ENCODE data around the gene IL32. TPM values are rescaled to one million over a fixed set of nuclear protein-coding genes. Genes with fewer than 3 reads are reported as not detected.

Gene IL32
- total RNA-seq, 1 experiment from 2014 or later = 4.5 TPM

- BruUV-seq (replicated peaks) = no TSS peak
- POLR2A ChIA-PET (ENCODE audit: low non-redundant PET) = no interaction called here
These were observed 30.0 kb upstream of the IL32 start for GRCh38 chr16:3035289-3035971.

GRCh38 chr16:3035972-3036725 lies 29.3 kb upstream of the IL32 start:
- BruUV-seq (replicated peaks) = no TSS peak
- CTCF ChIA-PET = interaction anchor here (0.6 kb wide), 1 partner anchor 20 kb away, joined by 9 read pairs; no protein-coding TSS in a partner anchor

More at GRCh38 chr16:3035289-3035971, 30.0 kb upstream of the IL32 start:
- H3K36me3 ChIP-seq (ENCODE audit: insufficient read depth, low read length, poor library complexity, severe bottlenecking) = no peaks in the 10 kb centered on the region
- TF ChIP-seq, protein P1, sequence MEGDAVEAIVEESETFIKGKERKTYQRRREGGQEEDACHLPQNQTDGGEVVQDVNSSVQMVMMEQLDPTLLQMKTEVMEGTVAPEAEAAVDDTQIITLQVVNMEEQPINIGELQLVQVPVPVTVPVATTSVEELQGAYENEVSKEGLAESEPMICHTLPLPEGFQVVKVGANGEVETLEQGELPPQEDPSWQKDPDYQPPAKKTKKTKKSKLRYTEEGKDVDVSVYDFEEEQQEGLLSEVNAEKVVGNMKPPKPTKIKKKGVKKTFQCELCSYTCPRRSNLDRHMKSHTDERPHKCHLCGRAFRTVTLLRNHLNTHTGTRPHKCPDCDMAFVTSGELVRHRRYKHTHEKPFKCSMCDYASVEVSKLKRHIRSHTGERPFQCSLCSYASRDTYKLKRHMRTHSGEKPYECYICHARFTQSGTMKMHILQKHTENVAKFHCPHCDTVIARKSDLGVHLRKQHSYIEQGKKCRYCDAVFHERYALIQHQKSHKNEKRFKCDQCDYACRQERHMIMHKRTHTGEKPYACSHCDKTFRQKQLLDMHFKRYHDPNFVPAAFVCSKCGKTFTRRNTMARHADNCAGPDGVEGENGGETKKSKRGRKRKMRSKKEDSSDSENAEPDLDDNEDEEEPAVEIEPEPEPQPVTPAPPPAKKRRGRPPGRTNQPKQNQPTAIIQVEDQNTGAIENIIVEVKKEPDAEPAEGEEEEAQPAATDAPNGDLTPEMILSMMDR (conservative IDR thresholded peaks at IDR 0.05; ENCODE audit: low read depth, low read length) = no peak
- no peak for TF ChIP-seq EZH2 (IDR thresholded peaks at IDR 0.05; ENCODE audit: borderline replicate concordance, low read depth, low read length, poor library complexity, severe bottlenecking)
- H3K4me3 ChIP-seq (ENCODE audit: low read depth, low read length, poor library complexity, severe bottlenecking) = no peak overlapping the region
- H3K9me3 ChIP-seq (ENCODE audit: low read depth, low read length, poor library complexity, severe bottlenecking) = no peaks in the 10 kb centered on the region
- DNase-seq (ENCODE audit: low spot score) = no peak
- H3K27ac ChIP-seq (ENCODE audit: low read depth, low read length, poor library complexity, severe bottlenecking) = no peak overlapping the region
- H3K27me3 ChIP-seq (replicated peaks; ENCODE audit: insufficient read depth, low read depth, low read length, poor library complexity) = peaks cover 71% of the 10 kb centered on the region
- CTCF ChIA-PET = no interaction called here
- H3K4me1 ChIP-seq (ENCODE audit: insufficient read depth, low read length, poor library complexity, severe bottlenecking) = no peaks in the 10 kb centered on the region
- intact Hi-C loops (cut with micrococcal nuclease; ENCODE audit: unreplicated experiment) = no loop called here

DNA sequence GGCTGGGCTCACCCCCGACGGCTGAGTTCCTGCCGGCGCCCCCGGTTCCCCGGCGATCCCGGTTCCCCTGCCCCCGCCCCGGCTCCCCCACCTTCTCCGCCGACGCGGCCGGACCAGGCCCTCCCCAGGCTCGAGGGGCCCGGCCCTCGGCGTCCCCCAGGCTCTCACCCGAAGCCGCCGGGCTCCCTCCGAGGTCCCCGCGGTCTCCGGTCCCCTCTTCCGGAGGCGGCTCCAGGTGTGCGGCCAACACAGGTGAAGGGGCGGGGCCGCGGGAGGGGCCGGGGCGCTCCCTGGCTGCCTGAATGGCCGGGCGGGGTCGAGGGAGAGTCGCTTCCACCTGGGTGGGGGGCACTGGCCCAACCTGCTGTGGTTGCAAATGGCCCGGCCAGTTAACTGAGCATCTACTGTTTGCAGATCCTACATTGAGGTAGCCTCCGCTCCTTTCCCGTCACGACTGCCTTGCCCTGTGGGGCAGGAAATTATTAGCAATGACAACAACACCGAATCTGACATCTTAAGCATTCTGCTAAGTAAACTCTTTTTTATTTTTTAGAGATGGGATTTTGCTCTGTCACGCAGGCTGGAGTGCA lies 28.6 kb upstream of the IL32 start, which contains the start of gene BICDL2:
BICDL2 (minus strand) TSS at position 219 of the 590 bp plus-strand sequence. CDS start 1,448 bp downstream, outside the sequence.
- H3K9me3 ChIP-seq (ENCODE audit: low read depth, low read length, poor library complexity, severe bottlenecking) = no peaks in the 10 kb centered on the region
- H3K4me1 ChIP-seq (ENCODE audit: insufficient read depth, low read length, poor library complexity, severe bottlenecking) = no peaks in the 10 kb centered on the region
- intact Hi-C loops (cut with micrococcal nuclease; ENCODE audit: unreplicated experiment) = no loop called here
- H3K36me3 ChIP-seq (ENCODE audit: insufficient read depth, low read length, poor library complexity, severe bottlenecking) = no peaks in the 10 kb centered on the region
- DNase-seq (ENCODE audit: low spot score) = no peak
- peaks cover 68% of the 10 kb centered on the region for H3K27me3 ChIP-seq (replicated peaks; ENCODE audit: insufficient read depth, low read depth, low read length, poor library complexity)
- no TSS peak for BruUV-seq (replicated peaks)
- peak; percentile 91 for TF ChIP-seq EZH2 (IDR thresholded peaks at IDR 0.05; ENCODE audit: borderline replicate concordance, low read depth, low read length, poor library complexity, severe bottlenecking)
- TF ChIP-seq, protein P1 (conservative IDR thresholded peaks at IDR 0.05; ENCODE audit: low read depth, low read length) = no peak
- no peak within 1 kb of the TSS for H3K27ac ChIP-seq (ENCODE audit: low read depth, low read length, poor library complexity, severe bottlenecking)
- ChIA-PET CTCF (interaction anchor here (0.6 kb wide), 1 partner anchor 19 kb away, joined by 9 read pairs; no protein-coding TSS in a partner anchor), POLR2A (ENCODE audit: low non-redundant PET) (no interaction called here)
- no peak within 1 kb of the TSS for H3K4me3 ChIP-seq (ENCODE audit: low read depth, low read length, poor library complexity, severe bottlenecking)

More at GRCh38 chr16:3035972-3036725, 29.3 kb upstream of the IL32 start:
- POLR2A ChIA-PET (ENCODE audit: low non-redundant PET) = no interaction called here
- peaks cover 68% of the 10 kb centered on the region for H3K27me3 ChIP-seq (replicated peaks; ENCODE audit: insufficient read depth, low read depth, low read length, poor library complexity)
- no peak for DNase-seq (ENCODE audit: low spot score)
- H3K4me3 ChIP-seq (ENCODE audit: low read depth, low read length, poor library complexity, severe bottlenecking) = no peak overlapping the region
- peak; percentile 59 for TF ChIP-seq EZH2 (IDR thresholded peaks at IDR 0.05; ENCODE audit: borderline replicate concordance, low read depth, low read length, poor library complexity, severe bottlenecking)
- TF ChIP-seq, protein P1 (conservative IDR thresholded peaks at IDR 0.05; ENCODE audit: low read depth, low read length) = no peak
- H3K9me3 ChIP-seq (ENCODE audit: low read depth, low read length, poor library complexity, severe bottlenecking) = no peaks in the 10 kb centered on the region
- H3K36me3 ChIP-seq (ENCODE audit: insufficient read depth, low read length, poor library complexity, severe bottlenecking) = no peaks in the 10 kb centered on the region
- H3K27ac ChIP-seq (ENCODE audit: low read depth, low read length, poor library complexity, severe bottlenecking) = no peak overlapping the region
- H3K4me1 ChIP-seq (ENCODE audit: insufficient read depth, low read length, poor library complexity, severe bottlenecking) = no peaks in the 10 kb centered on the region
- intact Hi-C loops (cut with micrococcal nuclease; ENCODE audit: unreplicated experiment) = no loop called here

All from A673 (cell line).